Stimulated activated CD4-positive, alpha-beta T cell treated with anti-CD3 and anti-CD28 coated beads, Interleukin-2, amount 100 ng/mL, for 24 hours (primary cell): ENCODE data around the gene SERINC2.
"Not testable (repeated sequence)": the region's sequence is repeated elsewhere in the genome, so short reads cannot be mapped to it uniquely, and the experiment has no call there.

Experiments
- DNase-seq, 2 donors: peaks; one replicate each; pipeline ENCODE4 v3.0.0-alpha.2; 2020

Gene SERINC2

GRCh38 chr1:31472314-31472651 is 59.3 kb downstream of the SERINC2 start:
- DNase-seq, result not testable (repeated sequence)

DNA sequence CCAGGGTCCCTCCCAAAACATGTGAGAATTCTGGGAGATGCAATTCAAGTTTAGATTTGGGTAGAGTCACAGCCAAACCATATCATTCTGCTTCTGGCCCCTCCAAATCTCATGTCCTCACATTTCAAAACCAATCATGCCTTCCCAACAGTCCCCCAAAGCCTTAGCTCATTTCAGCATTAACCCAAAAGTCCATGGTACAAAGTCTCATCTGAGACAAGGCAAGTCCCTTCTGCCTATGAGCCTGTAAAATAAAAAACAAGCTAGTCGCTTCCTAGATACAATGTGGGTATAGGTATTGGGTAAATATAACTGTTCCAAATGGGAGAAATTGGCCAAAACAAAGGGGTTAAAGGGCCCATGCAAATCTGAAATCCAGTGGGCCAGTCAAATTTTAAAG is 59.7 kb downstream of the SERINC2 start:
- not testable (repeated sequence) for DNase-seq

- not testable (repeated sequence) for DNase-seq
Observed at GRCh38 chr1:31473508-31473907, 60.5 kb downstream of the SERINC2 start.

- DNase-seq, result not testable (repeated sequence)
Observed at GRCh38 chr1:31474567-31474966, 61.6 kb downstream of the SERINC2 start.

GRCh38 chr1:31476891-31477846 is 64.2 kb downstream of the SERINC2 start:
- DNase-seq, result no peak

- DNase-seq, result no peak
Observed at GRCh38 chr1:31478167-31478566, 65.2 kb downstream of the SERINC2 start.

DNA sequence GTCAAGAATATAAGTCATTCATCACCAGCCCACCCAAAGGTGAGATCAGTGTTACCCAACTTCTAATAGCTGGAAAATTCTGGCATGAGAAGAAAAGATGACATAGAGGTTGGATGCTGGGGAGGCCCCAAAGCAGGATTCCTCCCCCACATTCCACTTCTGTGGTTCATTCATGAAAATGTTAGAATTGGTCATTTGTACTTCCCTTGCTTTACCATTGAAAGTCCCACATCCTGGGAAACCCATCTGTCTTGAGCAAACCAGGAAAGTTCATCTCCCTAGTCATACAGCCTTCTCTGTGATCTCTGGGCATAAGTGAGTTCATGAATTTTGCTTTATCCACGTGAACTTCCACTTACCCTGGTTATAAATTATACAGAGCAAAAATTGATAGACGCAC is 66.8 kb downstream of the SERINC2 start:
- DNase-seq, result no peak

- not testable (repeated sequence) for DNase-seq
Observed at GRCh38 chr1:31480426-31480825, 67.4 kb downstream of the SERINC2 start.

GRCh38 chr1:31482482-31483011 is 69.5 kb downstream of the SERINC2 start:
- DNase-seq, result no peak

DNA sequence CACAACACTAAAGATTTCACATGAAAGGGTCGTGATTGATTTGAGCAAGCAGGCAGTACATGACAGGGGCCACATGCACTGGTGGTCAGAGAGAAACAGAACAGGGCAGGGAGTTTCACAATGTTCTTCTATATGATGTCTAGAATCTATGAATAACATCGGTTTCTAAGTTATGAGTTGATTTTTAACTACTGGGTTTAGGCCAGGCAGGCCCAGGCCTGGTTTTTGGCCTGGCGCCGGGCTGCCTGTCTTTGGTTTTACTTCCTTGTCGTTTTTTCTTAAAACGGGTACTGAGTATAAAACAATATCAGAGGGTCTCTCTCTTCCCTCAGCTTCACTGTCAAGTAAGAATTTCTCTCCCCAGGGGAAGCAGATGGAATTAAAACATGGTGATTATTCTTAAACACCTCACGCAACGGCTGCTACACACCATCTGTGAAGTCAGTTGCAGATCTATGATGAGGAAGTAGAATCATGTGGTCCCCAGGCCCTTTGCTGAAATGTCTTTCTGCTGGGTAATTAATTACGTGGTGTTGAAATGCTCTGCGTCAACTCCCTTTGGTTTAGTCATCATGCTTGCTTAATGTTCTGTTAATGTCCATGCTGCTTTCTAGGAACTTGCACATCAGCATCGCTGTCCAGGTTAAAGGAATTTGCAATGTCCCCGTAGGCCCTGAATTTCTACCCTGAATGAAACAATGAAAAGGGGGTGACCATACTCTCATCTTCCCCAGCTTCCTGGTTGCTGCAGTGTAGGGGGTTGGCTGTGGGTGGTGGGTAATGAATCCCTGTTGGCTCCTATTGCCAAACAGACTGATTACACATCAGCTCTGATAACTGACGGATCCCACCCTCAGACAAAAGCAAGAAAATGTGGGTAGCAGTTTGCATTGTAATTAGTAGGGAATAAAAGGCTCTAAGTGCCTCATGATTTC is 70.3 kb downstream of the SERINC2 start:
- DNase-seq, result no peak
